Activated CD8-positive, alpha-beta T cell treated with anti-CD3 and anti-CD28 coated beads, Interleukin-2, amount 10 ng/mL, durations not matched to agents 7 days and 5 days (primary cell): ENCODE measurements around the gene P3H4. TPM values are rescaled to one million over a fixed set of nuclear protein-coding genes. Genes with fewer than 3 reads are reported as not detected.

Experiments
- ATAC-seq: fragments of 150-1000 bp; cut with Tn5 transposase; one replicate; pipeline ENCODE4 v1.10.0; 2021; ENCODE audit warnings: moderate library complexity
- CTCF ChIA-PET: fragments of 350-600 bp; sonication (Branson Sonifier 250); formaldehyde crosslinking; loops from one replicate; lab custom pipeline; 2021; ENCODE audit warnings: antibody characterized with exemption; lab: Charles Lee
- POLR2A ChIA-PET: fragments of 350-600 bp; sonication (Branson Sonifier 250); formaldehyde crosslinking; loops from one replicate; lab custom pipeline; 2021; ENCODE audit warnings: antibody characterized with exemption; lab: Charles Lee
- DNase-seq: peaks from one replicate; pipeline ENCODE4 v3.0.0-alpha.2; 2020
- H3K27ac Mint-ChIP-seq: one replicate; pipeline ENCODE4 v1.8.0; 2021; ENCODE audit warnings: mild to moderate bottlenecking, mixed read lengths
- H3K27me3 Mint-ChIP-seq: one replicate; pipeline ENCODE4 v1.8.0; 2021; ENCODE audit warnings: low read depth, mixed read lengths
- H3K36me3 Mint-ChIP-seq: one replicate; pipeline ENCODE4 v1.8.0; 2021; ENCODE audit warnings: low read depth, mixed read lengths
- H3K4me1 Mint-ChIP-seq: one replicate; pipeline ENCODE4 v1.8.0; 2021; ENCODE audit warnings: low read depth, mixed read lengths
- H3K4me3 Mint-ChIP-seq: one replicate; pipeline ENCODE4 v1.8.0; 2021; ENCODE audit warnings: mild to moderate bottlenecking, mixed read lengths
- H3K9me3 Mint-ChIP-seq: one replicate; pipeline ENCODE4 v1.8.0; 2022; ENCODE audit warnings: mixed read lengths; ENCODE audit not compliant: insufficient read depth
- total RNA-seq, 2 experiments: library from RNA; stranded (reverse); gene quantifications; one replicate each; pipeline ENCODE4 v1.2.3, GENCODE V29; 2021

P3H4 gene
- total RNA-seq, 2 experiments from 2014 or later, result 2.7 to 3.5 TPM

- Mint-ChIP-seq H3K27ac (no peak overlapping the region), H3K27me3 (no peaks in the 10 kb centered on the region), H3K9me3 (no peaks in the 10 kb centered on the region), H3K4me3 (no peak overlapping the region), H3K36me3 (no peaks in the 10 kb centered on the region), H3K4me1 (peaks cover 5% of the 10 kb centered on the region)
- ChIA-PET CTCF (interaction anchor here (0.6 to 2.4 kb wide), 18 partner anchors 10 to 113 kb away, joined by 3 to 37 read pairs (median 5); partner anchors contain the start of genes HAP1, JUP, KLHL11 and P3H4), POLR2A (interaction anchor here (0.6 to 0.9 kb wide), 2 partner anchors 10 to 64 kb away, joined by 3 read pairs; no protein-coding TSS in a partner anchor)
- ATAC-seq, result peak; percentile 84
- peak; percentile 82 for DNase-seq
Observed at GRCh38 chr17:41801374-41802271, 10.1 kb downstream of the P3H4 start.

- Mint-ChIP-seq H3K36me3 (no peaks in the 10 kb centered on the region), H3K4me3 (no peak overlapping the region), H3K27me3 (no peaks in the 10 kb centered on the region), H3K9me3 (no peaks in the 10 kb centered on the region), H3K27ac (no peak overlapping the region), H3K4me1 (peaks cover 5% of the 10 kb centered on the region)
- DNase-seq (no peak), ATAC-seq (peak; percentile 29)
- CTCF ChIA-PET, result interaction anchor here (0.6 to 2.4 kb wide), 15 partner anchors 10 to 86 kb away, joined by 3 to 37 read pairs (median 6); partner anchors contain the start of genes HAP1, JUP, KLHL11 and P3H4
- POLR2A ChIA-PET, result interaction anchor here (0.9 kb wide), 1 partner anchor 63 kb away, joined by 3 read pairs; no protein-coding TSS in a partner anchor
Observed at GRCh38 chr17:41800601-41801373, 11.0 kb downstream of the P3H4 start.

GRCh38 chr17:41799366-41799765, 12.4 kb downstream of the P3H4 start:
- CTCF ChIA-PET, result interaction anchor here (1.8 to 2.1 kb wide), 3 partner anchors 11 to 62 kb away, joined by 6 to 15 read pairs (median 10); partner anchors contain the start of gene JUP
- peaks cover 5% of the 10 kb centered on the region for H3K4me1 Mint-ChIP-seq
- H3K27me3 Mint-ChIP-seq, result no peaks in the 10 kb centered on the region
- POLR2A ChIA-PET, result interaction anchor here (1.2 kb wide), 1 partner anchor 60 kb away, joined by 3 read pairs; no protein-coding TSS in a partner anchor
- no peak overlapping the region for H3K4me3 Mint-ChIP-seq
- H3K9me3 Mint-ChIP-seq, result no peaks in the 10 kb centered on the region
- no peak overlapping the region for H3K27ac Mint-ChIP-seq
- ATAC-seq, result no peak
- no peak for DNase-seq
- H3K36me3 Mint-ChIP-seq, result no peaks in the 10 kb centered on the region

GRCh38 chr17:41797377-41797776, 14.4 kb downstream of the P3H4 start:
- H3K4me3 Mint-ChIP-seq, result no peak overlapping the region
- H3K4me1 Mint-ChIP-seq, result peaks cover 5% of the 10 kb centered on the region
- H3K36me3 Mint-ChIP-seq, result no peaks in the 10 kb centered on the region
- POLR2A ChIA-PET, result no interaction called here
- DNase-seq (no peak), ATAC-seq (no peak)
- H3K27ac Mint-ChIP-seq, result no peak overlapping the region
- no peaks in the 10 kb centered on the region for H3K27me3 Mint-ChIP-seq
- CTCF ChIA-PET, result interaction anchor here (1.5 kb wide), 1 partner anchor 11 kb away, joined by 6 read pairs; the partner anchor contains the start of gene JUP
- no peaks in the 10 kb centered on the region for H3K9me3 Mint-ChIP-seq

GRCh38 chr17:41796121-41796895, 15.4 kb downstream of the P3H4 start:
- Mint-ChIP-seq H3K9me3 (no peaks in the 10 kb centered on the region), H3K4me1 (peaks cover under 1% of the 10 kb centered on the region), H3K27ac (no peak overlapping the region), H3K27me3 (no peaks in the 10 kb centered on the region), H3K4me3 (no peak overlapping the region), H3K36me3 (no peaks in the 10 kb centered on the region)
- DNase-seq (no peak), ATAC-seq (no peak)
- ChIA-PET POLR2A (no interaction called here), CTCF (interaction anchor here (1.1 to 1.5 kb wide), 3 partner anchors 10 to 100 kb away, joined by 3 to 6 read pairs (median 4); partner anchors contain the start of gene JUP)

- peaks cover 4% of the 10 kb centered on the region for H3K4me1 Mint-ChIP-seq
- POLR2A ChIA-PET, result no interaction called here
- no peak overlapping the region for H3K27ac Mint-ChIP-seq
- no peak for ATAC-seq
- CTCF ChIA-PET, result interaction anchor here (1.2 kb wide), 1 partner anchor 9 kb away, joined by 3 read pairs; no protein-coding TSS in a partner anchor
- peaks cover 5% of the 10 kb centered on the region for H3K27me3 Mint-ChIP-seq
- H3K4me3 Mint-ChIP-seq, result no peak overlapping the region
- DNase-seq, result no peak
- H3K36me3 Mint-ChIP-seq, result no peaks in the 10 kb centered on the region
- no peaks in the 10 kb centered on the region for H3K9me3 Mint-ChIP-seq
Observed at GRCh38 chr17:41794540-41794975, 17.2 kb downstream of the P3H4 start.

GRCh38 chr17:41793784-41794539, 17.8 kb downstream of the P3H4 start:
- no peak for DNase-seq
- H3K9me3 Mint-ChIP-seq, result no peaks in the 10 kb centered on the region
- peaks cover 4% of the 10 kb centered on the region for H3K4me1 Mint-ChIP-seq
- H3K36me3 Mint-ChIP-seq, result no peaks in the 10 kb centered on the region
- CTCF ChIA-PET, result interaction anchor here (1.2 kb wide), 1 partner anchor 8 kb away, joined by 3 read pairs; no protein-coding TSS in a partner anchor
- H3K27me3 Mint-ChIP-seq, result peaks cover 5% of the 10 kb centered on the region
- no peak overlapping the region for H3K4me3 Mint-ChIP-seq
- no peak overlapping the region for H3K27ac Mint-ChIP-seq
- no peak for ATAC-seq
- POLR2A ChIA-PET, result no interaction called here

GRCh38 chr17:41792845-41793783, 18.6 kb downstream of the P3H4 start:
- Mint-ChIP-seq H3K36me3 (no peaks in the 10 kb centered on the region), H3K4me1 (peaks cover 11% of the 10 kb centered on the region), H3K4me3 (no peak overlapping the region), H3K27me3 (peaks cover 8% of the 10 kb centered on the region), H3K27ac (no peak overlapping the region), H3K9me3 (no peaks in the 10 kb centered on the region)
- ChIA-PET CTCF (no interaction called here), POLR2A (no interaction called here)
- DNase-seq (no peak), ATAC-seq (no peak)

- Mint-ChIP-seq H3K27me3 (peaks cover 34% of the 10 kb centered on the region), H3K4me1 (peaks cover 40% of the 10 kb centered on the region), H3K9me3 (no peaks in the 10 kb centered on the region), H3K36me3 (no peaks in the 10 kb centered on the region), H3K4me3 (peak overlapping the region; percentile 53), H3K27ac (no peak overlapping the region)
- ChIA-PET POLR2A (no interaction called here), CTCF (interaction anchor here (1.0 to 2.0 kb wide), 10 partner anchors 9 to 91 kb away, joined by 3 to 18 read pairs (median 5); partner anchors contain the start of gene P3H4)
- no peak for DNase-seq
- ATAC-seq, result no peak
Observed at GRCh38 chr17:41787021-41787418, 24.7 kb downstream of the P3H4 start.
